WTC11 (cell line): Measurements from ENCODE around the gene PLK3. TPM values are rescaled to one million over a fixed set of nuclear protein-coding genes. Genes with fewer than 3 reads are reported as not detected.

Source experiments
- ATF1 ChIP-seq: sonication (generic); formaldehyde crosslinking; IDR thresholded peaks from 2 replicates; pipeline ENCODE4 v1.8.1; 2023; ENCODE audit warnings: mild to moderate bottlenecking, moderate library complexity, missing genetic modification reagents
- CBFB ChIP-seq: sonication (generic); formaldehyde crosslinking; IDR thresholded peaks from 2 replicates; pipeline ENCODE4 v1.8.1; 2022; ENCODE audit warnings: mild to moderate bottlenecking, low read depth, missing genetic modification reagents
- CDX4 ChIP-seq: fragments of 250-450 bp; sonication (Bioruptor Pico); IDR thresholded peaks from 2 replicates; pipeline ENCODE4 v1.9.0; 2021; ENCODE audit warnings: moderate library complexity, mild to moderate bottlenecking, inconsistent platforms, borderline replicate concordance
- E2F5 ChIP-seq: sonication (generic); formaldehyde crosslinking; IDR thresholded peaks from 2 replicates; pipeline ENCODE4 v1.8.1; 2022; ENCODE audit warnings: mild to moderate bottlenecking, moderate library complexity, missing genetic modification reagents
- EMX1 ChIP-seq: fragments of 250-450 bp; sonication (Bioruptor Pico); IDR thresholded peaks from 2 replicates; pipeline ENCODE4 v1.8.0; 2021; ENCODE audit warnings: mild to moderate bottlenecking
- ESRRA ChIP-seq: sonication (generic); formaldehyde crosslinking; IDR thresholded peaks from 2 replicates; pipeline ENCODE4 v1.8.1; 2022; ENCODE audit warnings: mild to moderate bottlenecking, missing genetic modification reagents, borderline replicate concordance
- FOXP1 ChIP-seq: sonication (generic); formaldehyde crosslinking; IDR thresholded peaks from 2 replicates; pipeline ENCODE4 v1.8.0; 2022; ENCODE audit warnings: missing genetic modification reagents, mild to moderate bottlenecking, moderate library complexity, borderline replicate concordance
- GABPB1 ChIP-seq: sonication (generic); formaldehyde crosslinking; IDR thresholded peaks from 2 replicates; pipeline ENCODE4 v1.8.1; 2023; ENCODE audit warnings: mild to moderate bottlenecking, missing genetic modification reagents
- GTF2I ChIP-seq: fragments of 250-450 bp; sonication (Bioruptor Pico); conservative IDR thresholded peaks from 2 replicates; pipeline ENCODE4 v1.4.0; 2021; ENCODE audit warnings: mild to moderate bottlenecking
- KAT7 ChIP-seq: sonication (generic); formaldehyde crosslinking; IDR thresholded peaks from 2 replicates; pipeline ENCODE4 v1.8.1; 2023; ENCODE audit warnings: missing genetic modification reagents, mild to moderate bottlenecking, borderline replicate concordance
- MXD4 ChIP-seq: fragments of 250-450 bp; sonication (Bioruptor Pico); IDR thresholded peaks from 2 replicates; pipeline ENCODE4 v1.8.0; 2021; ENCODE audit warnings: mild to moderate bottlenecking, moderate library complexity, borderline replicate concordance
- MYBL2 ChIP-seq: sonication (generic); formaldehyde crosslinking; IDR thresholded peaks from 2 replicates; pipeline ENCODE4 v1.8.1; 2023; ENCODE audit warnings: mild to moderate bottlenecking, moderate library complexity, missing genetic modification reagents
- NFATC4 ChIP-seq: fragments of 250-450 bp; sonication (Bioruptor Pico); IDR thresholded peaks from 2 replicates; pipeline ENCODE4 v1.9.0; 2021; ENCODE audit warnings: mild to moderate bottlenecking
- NFE2L1 ChIP-seq: sonication (generic); formaldehyde crosslinking; IDR thresholded peaks from 2 replicates; pipeline ENCODE4 v1.8.1; 2023; ENCODE audit warnings: missing genetic modification reagents
- NR2C2 ChIP-seq: sonication (generic); formaldehyde crosslinking; IDR thresholded peaks from 2 replicates; pipeline ENCODE4 v1.8.0; 2022; ENCODE audit warnings: mild to moderate bottlenecking, missing genetic modification reagents
- OVOL2 ChIP-seq: fragments of 250-450 bp; sonication (Bioruptor Pico); IDR thresholded peaks from 2 replicates; pipeline ENCODE4 v1.9.0; 2021; ENCODE audit warnings: mild to moderate bottlenecking, borderline replicate concordance
- RELA ChIP-seq: sonication (generic); formaldehyde crosslinking; IDR thresholded peaks from 2 replicates; pipeline ENCODE4 v1.8.1; 2022; ENCODE audit warnings: missing genetic modification reagents, mild to moderate bottlenecking, borderline replicate concordance
- RORB ChIP-seq: fragments of 250-450 bp; sonication (Bioruptor Pico); IDR thresholded peaks from 2 replicates; pipeline ENCODE4 v1.9.0; 2021; ENCODE audit warnings: mild to moderate bottlenecking
- SMAD3 ChIP-seq: sonication (generic); formaldehyde crosslinking; IDR thresholded peaks from 2 replicates; pipeline ENCODE4 v1.8.0; 2022; ENCODE audit warnings: missing genetic modification reagents, mild to moderate bottlenecking, borderline replicate concordance
- SOX15 ChIP-seq: fragments of 250-450 bp; sonication (Bioruptor Pico); IDR thresholded peaks from 2 replicates; pipeline ENCODE4 v1.9.0; 2021; ENCODE audit warnings: mild to moderate bottlenecking
- SP1 ChIP-seq: sonication (generic); formaldehyde crosslinking; conservative IDR thresholded peaks from 2 replicates; pipeline ENCODE4 v1.8.1; 2022; ENCODE audit warnings: missing genetic modification reagents
- ZBTB21 ChIP-seq: sonication (generic); formaldehyde crosslinking; IDR thresholded peaks from 2 replicates; pipeline ENCODE4 v1.8.1; 2023; ENCODE audit warnings: mild to moderate bottlenecking, missing genetic modification reagents, borderline replicate concordance
- ZNF121 ChIP-seq: sonication (generic); formaldehyde crosslinking; IDR thresholded peaks from 2 replicates; pipeline ENCODE4 v1.8.0; 2023; ENCODE audit warnings: missing genetic modification reagents
- ZNF317 ChIP-seq: sonication (generic); formaldehyde crosslinking; IDR thresholded peaks from 2 replicates; pipeline ENCODE4 v1.8.1; 2023; ENCODE audit warnings: low read depth, mild to moderate bottlenecking, moderate library complexity, missing genetic modification reagents, borderline replicate concordance
- ZNF532 ChIP-seq: fragments of 250-450 bp; sonication (Bioruptor Pico); IDR thresholded peaks from 2 replicates; pipeline ENCODE4 v1.9.0; 2021; ENCODE audit warnings: mild to moderate bottlenecking, borderline replicate concordance
- total RNA-seq: library from RNA; stranded (reverse); gene quantifications from 3 replicates; pipeline ENCODE4 v1.2.3, GENCODE V29; 2021
- TF ChIP-seq, protein P1 (sequence below): sonication (generic); formaldehyde crosslinking; IDR thresholded peaks from 2 replicates; pipeline ENCODE4 v1.8.1; 2022; ENCODE audit warnings: missing genetic modification reagents, borderline replicate concordance
- TF ChIP-seq, protein P2 (sequence below): sonication (generic); formaldehyde crosslinking; IDR thresholded peaks from 2 replicates; pipeline ENCODE4 v1.8.0; 2023; ENCODE audit warnings: missing genetic modification reagents
- TF ChIP-seq, protein P3 (sequence below): sonication (generic); formaldehyde crosslinking; IDR thresholded peaks from 2 replicates; pipeline ENCODE4 v1.8.0; 2022; ENCODE audit warnings: missing genetic modification reagents

The PLK3 gene
- total RNA-seq, 1 experiment from 2014 or later: 16.4 TPM

- TF ChIP-seq NFE2L1 (0 out of 2 replicates have a peak, but pooled peaks have one; percentile 22), EMX1 (CRISPR knock-in tag) (peak; percentile 98), ZBTB21 (CRISPR knock-in tag) (no peak), SOX15 (peak; percentile 92), NFATC4 (peak; percentile 98), SP1 (CRISPR knock-in tag) (peak; percentile 83), RORB (CRISPR knock-in tag) (peak; percentile 64; the same call in 1 of the 2 replicates), MXD4 (CRISPR knock-in tag) (no peak), GABPB1 (CRISPR knock-in tag) (0 out of 2 replicates have a peak, but pooled peaks have one; percentile 7), ESRRA (no peak), FOXP1 (CRISPR knock-in tag) (no peak), NR2C2 (CRISPR knock-in tag) (no peak; the same call in 1 of the 2 replicates), MYBL2 (CRISPR knock-in tag) (peak; percentile 73; the same call in 1 of the 2 replicates), GTF2I (no peak), RELA (CRISPR knock-in tag) (no peak), E2F5 (peak; percentile 37), CDX4 (CRISPR knock-in tag) (peak; percentile 95), ZNF532 (CRISPR knock-in tag) (peak; percentile 98), KAT7 (CRISPR knock-in tag) (no peak), ZNF317 (0 out of 2 replicates have a peak, but pooled peaks have one; percentile 31), OVOL2 (CRISPR knock-in tag) (peak; percentile 91; the same call in 1 of the 2 replicates), CBFB (CRISPR knock-in tag) (no peak), ZNF121 (CRISPR knock-in tag) (no peak), SMAD3 (peak; percentile 56; the same call in 1 of the 2 replicates), ATF1 (CRISPR knock-in tag) (peak; percentile 95)
- TF ChIP-seq, protein P1, sequence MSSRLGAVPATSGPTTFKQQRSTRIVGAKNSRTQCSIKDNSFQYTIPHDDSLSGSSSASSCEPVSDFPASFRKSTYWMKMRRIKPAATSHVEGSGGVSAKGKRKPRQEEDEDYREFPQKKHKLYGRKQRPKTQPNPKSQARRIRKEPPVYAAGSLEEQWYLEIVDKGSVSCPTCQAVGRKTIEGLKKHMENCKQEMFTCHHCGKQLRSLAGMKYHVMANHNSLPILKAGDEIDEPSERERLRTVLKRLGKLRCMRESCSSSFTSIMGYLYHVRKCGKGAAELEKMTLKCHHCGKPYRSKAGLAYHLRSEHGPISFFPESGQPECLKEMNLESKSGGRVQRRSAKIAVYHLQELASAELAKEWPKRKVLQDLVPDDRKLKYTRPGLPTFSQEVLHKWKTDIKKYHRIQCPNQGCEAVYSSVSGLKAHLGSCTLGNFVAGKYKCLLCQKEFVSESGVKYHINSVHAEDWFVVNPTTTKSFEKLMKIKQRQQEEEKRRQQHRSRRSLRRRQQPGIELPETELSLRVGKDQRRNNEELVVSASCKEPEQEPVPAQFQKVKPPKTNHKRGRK (CRISPR knock-in tag): peak; percentile 24; the same call in 1 of the 2 replicates
- TF ChIP-seq, protein P2, sequence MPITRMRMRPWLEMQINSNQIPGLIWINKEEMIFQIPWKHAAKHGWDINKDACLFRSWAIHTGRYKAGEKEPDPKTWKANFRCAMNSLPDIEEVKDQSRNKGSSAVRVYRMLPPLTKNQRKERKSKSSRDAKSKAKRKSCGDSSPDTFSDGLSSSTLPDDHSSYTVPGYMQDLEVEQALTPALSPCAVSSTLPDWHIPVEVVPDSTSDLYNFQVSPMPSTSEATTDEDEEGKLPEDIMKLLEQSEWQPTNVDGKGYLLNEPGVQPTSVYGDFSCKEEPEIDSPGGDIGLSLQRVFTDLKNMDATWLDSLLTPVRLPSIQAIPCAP (CRISPR knock-in tag): peak; percentile 70
- TF ChIP-seq, protein P3, sequence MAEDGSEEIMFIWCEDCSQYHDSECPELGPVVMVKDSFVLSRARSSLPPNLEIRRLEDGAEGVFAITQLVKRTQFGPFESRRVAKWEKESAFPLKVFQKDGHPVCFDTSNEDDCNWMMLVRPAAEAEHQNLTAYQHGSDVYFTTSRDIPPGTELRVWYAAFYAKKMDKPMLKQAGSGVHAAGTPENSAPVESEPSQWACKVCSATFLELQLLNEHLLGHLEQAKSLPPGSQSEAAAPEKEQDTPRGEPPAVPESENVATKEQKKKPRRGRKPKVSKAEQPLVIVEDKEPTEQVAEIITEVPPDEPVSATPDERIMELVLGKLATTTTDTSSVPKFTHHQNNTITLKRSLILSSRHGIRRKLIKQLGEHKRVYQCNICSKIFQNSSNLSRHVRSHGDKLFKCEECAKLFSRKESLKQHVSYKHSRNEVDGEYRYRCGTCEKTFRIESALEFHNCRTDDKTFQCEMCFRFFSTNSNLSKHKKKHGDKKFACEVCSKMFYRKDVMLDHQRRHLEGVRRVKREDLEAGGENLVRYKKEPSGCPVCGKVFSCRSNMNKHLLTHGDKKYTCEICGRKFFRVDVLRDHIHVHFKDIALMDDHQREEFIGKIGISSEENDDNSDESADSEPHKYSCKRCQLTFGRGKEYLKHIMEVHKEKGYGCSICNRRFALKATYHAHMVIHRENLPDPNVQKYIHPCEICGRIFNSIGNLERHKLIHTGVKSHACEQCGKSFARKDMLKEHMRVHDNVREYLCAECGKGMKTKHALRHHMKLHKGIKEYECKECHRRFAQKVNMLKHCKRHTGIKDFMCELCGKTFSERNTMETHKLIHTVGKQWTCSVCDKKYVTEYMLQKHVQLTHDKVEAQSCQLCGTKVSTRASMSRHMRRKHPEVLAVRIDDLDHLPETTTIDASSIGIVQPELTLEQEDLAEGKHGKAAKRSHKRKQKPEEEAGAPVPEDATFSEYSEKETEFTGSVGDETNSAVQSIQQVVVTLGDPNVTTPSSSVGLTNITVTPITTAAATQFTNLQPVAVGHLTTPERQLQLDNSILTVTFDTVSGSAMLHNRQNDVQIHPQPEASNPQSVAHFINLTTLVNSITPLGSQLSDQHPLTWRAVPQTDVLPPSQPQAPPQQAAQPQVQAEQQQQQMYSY: 0 out of 2 replicates have a peak, but pooled peaks have one; percentile 28
Observed at GRCh38 chr1:44819608-44820327, 19.6 kb downstream of the PLK3 start (continued).
